NCI-H2196 (cell line): ENCODE measurements around the gene ZSCAN21.

Experiments
- DNase-seq: peaks from one replicate; lab custom pipeline; 2025; ENCODE audit not compliant: unreplicated experiment; lab: John Stamatoyannopoulos, UW

The ZSCAN21 gene

GRCh38 chr7:100027197-100027596 is 22.4 kb upstream of the ZSCAN21 start:
- no peak for DNase-seq

- no peak for DNase-seq
Measured at GRCh38 chr7:100029596-100029995, 20.0 kb upstream of the ZSCAN21 start.

GRCh38 chr7:100033526-100033925 is 16.0 kb upstream of the ZSCAN21 start:
- DNase-seq, result no peak

GRCh38 chr7:100034871-100035510 is 14.6 kb upstream of the ZSCAN21 start:
- DNase-seq, result no peak

- no peak for DNase-seq
Measured at GRCh38 chr7:100035876-100036275, 13.7 kb upstream of the ZSCAN21 start.

GRCh38 chr7:100038326-100038725 is 11.2 kb upstream of the ZSCAN21 start:
- DNase-seq, result no peak

GRCh38 chr7:100040575-100040974 is 9.0 kb upstream of the ZSCAN21 start:
- DNase-seq, result no peak

GRCh38 chr7:100044718-100045117 is 4.9 kb upstream of the ZSCAN21 start:
- DNase-seq, result no peak

GRCh38 chr7:100048680-100049079 is 894 bp upstream of the ZSCAN21 start:
- DNase-seq, result no peak

- DNase-seq, result no peak
Measured at GRCh38 chr7:100051611-100052010, 2.0 kb downstream of the ZSCAN21 start.

GRCh38 chr7:100053215-100053614 is 3.6 kb downstream of the ZSCAN21 start:
- DNase-seq, result peak; percentile 90

- no peak for DNase-seq
Measured at GRCh38 chr7:100057006-100057405, 7.4 kb downstream of the ZSCAN21 start.

GRCh38 chr7:100059251-100059739 is 9.7 kb downstream of the ZSCAN21 start:
- no peak for DNase-seq

GRCh38 chr7:100061518-100062193 is 12.1 kb downstream of the ZSCAN21 start:
- no peak for DNase-seq

GRCh38 chr7:100063376-100063775 is 13.8 kb downstream of the ZSCAN21 start:
- no peak for DNase-seq

- DNase-seq, result no peak
Measured at GRCh38 chr7:100064162-100064561, 14.6 kb downstream of the ZSCAN21 start.

GRCh38 chr7:100065452-100066186 is 16.0 kb downstream of the ZSCAN21 start:
- DNase-seq, result peak; percentile 36

- no peak for DNase-seq
Measured at GRCh38 chr7:100066953-100067352, 17.4 kb downstream of the ZSCAN21 start.

- DNase-seq, result no peak
Measured at GRCh38 chr7:100069991-100070390, 20.4 kb downstream of the ZSCAN21 start.

- no peak for DNase-seq
Measured at GRCh38 chr7:100071018-100071723, 21.6 kb downstream of the ZSCAN21 start.

GRCh38 chr7:100072462-100072861 is 22.9 kb downstream of the ZSCAN21 start:
- no peak for DNase-seq
